Hepatocyte (in vitro differentiated cells): ENCODE data around the gene INTS6. TPM values are rescaled to one million over a fixed set of nuclear protein-coding genes. Genes with fewer than 3 reads are reported as not detected.

Experiments used
- DNase-seq: peaks from one replicate; pipeline ENCODE4 v3.0.0-alpha.2; 2016; ENCODE audit warnings: low spot score
- H2AFZ ChIP-seq: fragments of 200-600 bp; sonication (generic); 2 replicates; pipeline ENCODE4 v1.6.0; 2016; ENCODE audit warnings: antibody characterized with exemption, mild to moderate bottlenecking
- H3K27ac ChIP-seq: fragments of 200-600 bp; sonication (generic); 2 replicates; pipeline ENCODE4 v1.5.1; 2016; ENCODE audit warnings: mild to moderate bottlenecking
- H3K27me3 ChIP-seq: fragments of 200-600 bp; sonication (generic); 2 replicates; pipeline ENCODE4 v1.6.1; 2016
- H3K36me3 ChIP-seq: fragments of 200-600 bp; sonication (generic); replicated peaks from 2 replicates; pipeline ENCODE4 v1.5.1; 2016; ENCODE audit warnings: low read depth; ENCODE audit not compliant: insufficient read depth
- H3K4me1 ChIP-seq: fragments of 200-600 bp; sonication (generic); 2 replicates; pipeline ENCODE4 v1.5.1; 2016; ENCODE audit warnings: mild to moderate bottlenecking, moderate library complexity; ENCODE audit not compliant: insufficient read depth
- H3K4me2 ChIP-seq: fragments of 200-600 bp; sonication (generic); 2 replicates; pipeline ENCODE4 v1.6.0; 2016
- H3K4me3 ChIP-seq: fragments of 200-600 bp; sonication (generic); 2 replicates; pipeline ENCODE4 v1.5.1; 2016; ENCODE audit warnings: mild to moderate bottlenecking
- H3K79me2 ChIP-seq: fragments of 200-600 bp; sonication (generic); 2 replicates; pipeline ENCODE4 v1.6.0; 2017; ENCODE audit warnings: mild to moderate bottlenecking
- H3K9me2 ChIP-seq: fragments of 200-600 bp; sonication (generic); replicated peaks from 2 replicates; pipeline ENCODE4 v1.6.0; 2017; ENCODE audit warnings: mild to moderate bottlenecking; ENCODE audit not compliant: insufficient read depth
- H3K9me3 ChIP-seq: fragments of 200-600 bp; sonication (generic); 2 replicates; pipeline ENCODE4 v1.5.1; 2016; ENCODE audit warnings: low read depth, mild to moderate bottlenecking
- H4K20me1 ChIP-seq: fragments of 200-600 bp; sonication (generic); 2 replicates; pipeline ENCODE4 v1.6.0; 2016; ENCODE audit warnings: mild to moderate bottlenecking; ENCODE audit not compliant: insufficient read depth, poor library complexity, severe bottlenecking
- EZH2 ChIP-seq: fragments of 200-600 bp; sonication (generic); IDR thresholded peaks from 2 replicates; pipeline ENCODE4 v1.6.1; 2016; ENCODE audit warnings: antibody characterized with exemption, mild to moderate bottlenecking, borderline replicate concordance
- EZH2phosphoT487 ChIP-seq: fragments of 200-600 bp; sonication (generic); IDR thresholded peaks from one replicate; pipeline ENCODE4 v1.6.1; 2018; ENCODE audit warnings: antibody characterized with exemption, mild to moderate bottlenecking, low read depth, moderate library complexity; ENCODE audit not compliant: unreplicated experiment, severe bottlenecking
- WGBS: methylation state at CpG from one replicate; pipeline ENCODE4 v1.1.6; 2016; ENCODE audit warnings: low lambda C conversion rate; ENCODE audit errors: missing lambda C conversion rate; 5-methylcytosine and 5-hydroxymethylcytosine counted together
- polyA plus RNA-seq: library from polyadenylated mRNA; unstranded; fragments of >200 nt; fragmentation: Nextera tagmentation; extraction: Ambion mirVana; gene quantifications from 2 replicates; pipeline ENCODE4 v1.2.1, GENCODE V29; 2016
- total RNA-seq: library from RNA; depleted of rRNA; stranded (reverse); fragments of >200 nt; gene quantifications from 2 replicates; pipeline ENCODE4 v1.2.3, GENCODE V29; 2014
- TF ChIP-seq, protein P1 (sequence below): fragments of 200-600 bp; sonication (generic); IDR thresholded peaks from 2 replicates; pipeline ENCODE4 v1.5.1; 2016; ENCODE audit warnings: antibody characterized with exemption, mild to moderate bottlenecking; ENCODE audit not compliant: poor library complexity

INTS6 gene
- total and polyA plus RNA-seq, 2 experiments from 2014 or later = 28.5 to 51.2 TPM

DNA sequence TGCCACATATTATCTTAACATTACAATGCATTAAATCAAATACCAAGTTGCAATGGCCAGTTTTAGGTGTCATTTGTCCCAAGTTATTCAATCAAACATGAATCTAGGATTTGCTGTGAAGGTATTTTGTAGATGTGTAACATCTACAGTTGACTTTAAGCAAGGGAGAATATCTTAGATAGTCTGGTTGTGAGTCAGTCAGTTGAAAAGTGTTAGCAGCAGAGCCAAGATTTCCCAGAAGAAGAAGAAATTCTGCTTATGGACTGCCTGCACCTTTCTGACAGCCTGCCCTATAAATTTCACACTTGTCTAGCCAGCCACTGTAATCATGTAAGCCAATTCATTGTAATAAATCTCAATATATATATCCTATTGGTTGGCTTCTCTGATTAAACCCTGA, 41.3 kb upstream of the INTS6 start:
- no peak for DNase-seq
- Histone ChIP-seq H3K27ac (no peak overlapping the region), H3K9me2 (no peaks in the 10 kb centered on the region), H3K36me3 (no peaks in the 10 kb centered on the region), H3K79me2 (no peaks in the 10 kb centered on the region), H3K4me1 (no peaks in the 10 kb centered on the region), H3K4me2 (no peak overlapping the region), H3K27me3 (no peaks in the 10 kb centered on the region), H3K9me3 (no peaks in the 10 kb centered on the region), H3K4me3 (no peak overlapping the region), H4K20me1 (no peaks in the 10 kb centered on the region), H2AFZ (no peak overlapping the region)
- TF ChIP-seq EZH2 (no peak), EZH2phosphoT487 (no peak)
- TF ChIP-seq, protein P1, sequence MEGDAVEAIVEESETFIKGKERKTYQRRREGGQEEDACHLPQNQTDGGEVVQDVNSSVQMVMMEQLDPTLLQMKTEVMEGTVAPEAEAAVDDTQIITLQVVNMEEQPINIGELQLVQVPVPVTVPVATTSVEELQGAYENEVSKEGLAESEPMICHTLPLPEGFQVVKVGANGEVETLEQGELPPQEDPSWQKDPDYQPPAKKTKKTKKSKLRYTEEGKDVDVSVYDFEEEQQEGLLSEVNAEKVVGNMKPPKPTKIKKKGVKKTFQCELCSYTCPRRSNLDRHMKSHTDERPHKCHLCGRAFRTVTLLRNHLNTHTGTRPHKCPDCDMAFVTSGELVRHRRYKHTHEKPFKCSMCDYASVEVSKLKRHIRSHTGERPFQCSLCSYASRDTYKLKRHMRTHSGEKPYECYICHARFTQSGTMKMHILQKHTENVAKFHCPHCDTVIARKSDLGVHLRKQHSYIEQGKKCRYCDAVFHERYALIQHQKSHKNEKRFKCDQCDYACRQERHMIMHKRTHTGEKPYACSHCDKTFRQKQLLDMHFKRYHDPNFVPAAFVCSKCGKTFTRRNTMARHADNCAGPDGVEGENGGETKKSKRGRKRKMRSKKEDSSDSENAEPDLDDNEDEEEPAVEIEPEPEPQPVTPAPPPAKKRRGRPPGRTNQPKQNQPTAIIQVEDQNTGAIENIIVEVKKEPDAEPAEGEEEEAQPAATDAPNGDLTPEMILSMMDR = no peak

DNA sequence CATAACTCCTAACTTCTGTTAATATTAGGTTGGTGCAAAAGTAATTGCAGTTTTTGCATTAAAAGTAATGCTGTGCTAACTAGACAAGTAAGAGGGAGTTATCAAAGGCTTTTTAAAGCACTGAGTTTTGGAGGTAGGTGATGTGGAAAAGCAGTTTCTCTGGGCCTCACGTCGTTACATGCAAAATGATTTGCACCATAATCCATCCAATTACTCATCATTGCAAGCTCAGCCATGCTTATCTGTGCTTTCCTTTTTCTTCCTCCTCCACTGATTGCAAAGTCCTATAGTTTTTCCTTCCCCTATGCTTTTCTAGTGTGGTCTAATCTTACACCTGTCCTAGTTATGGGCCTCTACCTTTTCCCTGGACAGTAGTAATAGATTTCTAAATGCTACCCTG, 35.4 kb upstream of the INTS6 start:
- Histone ChIP-seq H3K4me2 (no peak overlapping the region), H3K9me3 (no peaks in the 10 kb centered on the region), H3K27me3 (no peaks in the 10 kb centered on the region), H3K4me1 (no peaks in the 10 kb centered on the region), H3K27ac (no peak overlapping the region), H2AFZ (no peak overlapping the region), H3K4me3 (no peak overlapping the region), H3K36me3 (no peaks in the 10 kb centered on the region), H3K79me2 (no peaks in the 10 kb centered on the region), H4K20me1 (no peaks in the 10 kb centered on the region), H3K9me2 (no peaks in the 10 kb centered on the region)
- WGBS = 77% methylated on average over 2 of the region's 2 CpGs
- DNase-seq = no peak
- no peak for TF ChIP-seq EZH2phosphoT487
- TF ChIP-seq, protein P1 = no peak
- no peak for TF ChIP-seq EZH2

DNA sequence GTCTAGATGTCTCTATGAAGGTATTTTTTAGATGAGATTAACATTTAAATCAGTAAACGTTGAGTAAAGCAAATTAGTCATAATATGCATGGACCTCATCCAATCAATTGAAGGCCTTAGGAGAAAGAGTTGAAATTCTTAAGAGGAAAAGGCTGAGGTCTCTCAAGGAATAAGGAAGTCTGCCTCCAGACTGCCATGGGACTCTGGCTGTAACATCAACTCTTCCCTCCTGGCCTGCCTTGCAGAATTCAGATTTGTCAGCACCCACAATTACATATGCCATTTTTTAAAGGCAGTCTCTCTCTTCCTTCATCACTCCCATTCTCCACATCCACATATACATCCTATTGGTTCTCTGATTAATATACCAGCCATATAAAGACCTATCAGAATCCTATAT, 28.8 kb upstream of the INTS6 start:
- TF ChIP-seq, protein P1 = no peak
- TF ChIP-seq EZH2phosphoT487 (no peak), EZH2 (no peak)
- Histone ChIP-seq H3K4me2 (no peak overlapping the region), H4K20me1 (no peaks in the 10 kb centered on the region), H3K4me1 (no peaks in the 10 kb centered on the region), H3K4me3 (no peak overlapping the region), H3K79me2 (no peaks in the 10 kb centered on the region), H3K9me3 (no peaks in the 10 kb centered on the region), H3K36me3 (no peaks in the 10 kb centered on the region), H3K27ac (no peak overlapping the region), H3K9me2 (no peaks in the 10 kb centered on the region), H2AFZ (no peak overlapping the region), H3K27me3 (no peaks in the 10 kb centered on the region)
- 79% methylated on average over 1 of the region's 1 CpG for WGBS
- no peak for DNase-seq

DNA sequence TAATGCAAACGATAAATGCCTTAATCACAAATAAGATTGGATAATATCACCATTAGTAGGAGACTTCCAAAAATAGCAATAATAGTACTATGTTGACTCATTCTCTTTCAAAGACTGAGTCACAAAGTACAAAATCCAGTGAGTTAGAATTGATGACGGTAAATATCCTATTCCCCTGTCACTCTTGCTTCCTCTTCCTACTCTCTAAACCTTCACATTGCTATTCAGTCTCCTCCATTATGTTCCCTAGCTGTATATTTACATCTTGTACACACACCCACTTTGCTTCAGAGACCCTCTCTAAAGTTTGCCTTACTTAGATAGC, 26.3 kb upstream of the INTS6 start:
- H3K27ac ChIP-seq = no peak overlapping the region
- no peaks in the 10 kb centered on the region for H3K9me2 ChIP-seq
- H3K4me1 ChIP-seq = no peaks in the 10 kb centered on the region
- H2AFZ ChIP-seq = no peak overlapping the region
- no peak overlapping the region for H3K4me3 ChIP-seq
- TF ChIP-seq, protein P1 = no peak
- TF ChIP-seq EZH2phosphoT487 (no peak), EZH2 (no peak)
- no peaks in the 10 kb centered on the region for H3K9me3 ChIP-seq
- H4K20me1 ChIP-seq = no peaks in the 10 kb centered on the region
- no peaks in the 10 kb centered on the region for H3K36me3 ChIP-seq
- no peaks in the 10 kb centered on the region for H3K27me3 ChIP-seq
- DNase-seq = no peak
- H3K4me2 ChIP-seq = no peak overlapping the region
- no peaks in the 10 kb centered on the region for H3K79me2 ChIP-seq
- 69% methylated on average over 2 of the region's 2 CpGs for WGBS
